ENCODE measurements around the gene TMEM80. TPM values are rescaled to one million over a fixed set of nuclear protein-coding genes. Genes with fewer than 3 reads are reported as not detected.

TMEM80 gene
- total RNA-seq, 1 experiment from 2014 or later, result 10.8 TPM

DNA sequence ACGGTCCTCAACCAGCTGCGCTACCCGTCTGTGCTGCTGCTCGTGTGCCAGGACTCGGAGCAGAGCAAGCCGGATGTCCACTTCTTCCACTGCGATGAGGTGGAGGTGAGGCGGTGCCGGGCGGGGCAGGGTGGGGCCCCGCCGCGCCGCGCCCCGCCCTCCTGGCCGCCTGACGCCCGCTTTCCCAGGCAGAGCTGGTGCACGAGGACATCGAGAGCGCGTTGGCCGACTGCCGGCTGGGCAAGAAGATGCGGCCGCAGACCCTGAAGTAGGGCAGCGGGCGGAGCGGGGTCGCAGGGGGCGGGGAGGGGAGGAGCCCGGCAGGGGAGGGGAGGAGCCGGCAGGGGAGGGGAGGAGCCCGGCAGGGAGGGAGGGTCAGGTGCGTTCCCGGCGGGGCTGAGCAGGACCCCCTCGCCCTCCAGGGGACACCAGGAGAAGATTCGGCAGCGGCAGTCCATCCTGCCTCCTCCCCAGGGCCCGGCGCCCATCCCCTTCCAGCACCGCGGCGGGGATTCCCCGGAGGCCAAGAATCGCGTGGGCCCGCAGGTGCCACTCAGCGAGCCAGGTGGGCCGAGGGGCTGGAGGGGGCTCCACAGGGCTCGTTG lies 25.1 kb downstream of the TMEM80 start:
- Histone ChIP-seq H2AFZ (ENCODE audit: low read length) (no peak overlapping the region), H3K27ac (ENCODE audit: low read length) (no peak overlapping the region), H3K9me2 (replicated peaks; ENCODE audit: low read length) (no peaks in the 10 kb centered on the region), H3K4me1 (ENCODE audit: insufficient read depth, low read length) (no peaks in the 10 kb centered on the region), H3K4me2 (ENCODE audit: low read length) (no peak overlapping the region), H3F3A (ENCODE audit: low read length, unreplicated experiment) (no peaks in the 10 kb centered on the region), H3K4me3 (ENCODE audit: low read length) (no peak overlapping the region), H3K9me3 (ENCODE audit: low read length) (no peaks in the 10 kb centered on the region), H3K36me3 (ENCODE audit: low read depth, low read length) (peaks cover 9% of the 10 kb centered on the region; the same call in 1 of the 2 replicates), H3K27me3 (ENCODE audit: low read length) (no peaks in the 10 kb centered on the region), H3K9ac (ENCODE audit: low read length) (no peak overlapping the region), H3K79me2 (ENCODE audit: low read length) (peaks cover 10% of the 10 kb centered on the region), H4K20me1 (ENCODE audit: low read length) (no peaks in the 10 kb centered on the region)
- ChIA-PET CTCF (no interaction called here), POLR2A (ENCODE audit: unreplicated experiment) (no interaction called here)
- peak; percentile 41 for DNase-seq
- no TSS peak for BruUV-seq (replicated peaks)
- intact Hi-C loops (cut with micrococcal nuclease), result no loop called here
- peak; percentile 45 for ATAC-seq
- TF ChIP-seq, protein P1, sequence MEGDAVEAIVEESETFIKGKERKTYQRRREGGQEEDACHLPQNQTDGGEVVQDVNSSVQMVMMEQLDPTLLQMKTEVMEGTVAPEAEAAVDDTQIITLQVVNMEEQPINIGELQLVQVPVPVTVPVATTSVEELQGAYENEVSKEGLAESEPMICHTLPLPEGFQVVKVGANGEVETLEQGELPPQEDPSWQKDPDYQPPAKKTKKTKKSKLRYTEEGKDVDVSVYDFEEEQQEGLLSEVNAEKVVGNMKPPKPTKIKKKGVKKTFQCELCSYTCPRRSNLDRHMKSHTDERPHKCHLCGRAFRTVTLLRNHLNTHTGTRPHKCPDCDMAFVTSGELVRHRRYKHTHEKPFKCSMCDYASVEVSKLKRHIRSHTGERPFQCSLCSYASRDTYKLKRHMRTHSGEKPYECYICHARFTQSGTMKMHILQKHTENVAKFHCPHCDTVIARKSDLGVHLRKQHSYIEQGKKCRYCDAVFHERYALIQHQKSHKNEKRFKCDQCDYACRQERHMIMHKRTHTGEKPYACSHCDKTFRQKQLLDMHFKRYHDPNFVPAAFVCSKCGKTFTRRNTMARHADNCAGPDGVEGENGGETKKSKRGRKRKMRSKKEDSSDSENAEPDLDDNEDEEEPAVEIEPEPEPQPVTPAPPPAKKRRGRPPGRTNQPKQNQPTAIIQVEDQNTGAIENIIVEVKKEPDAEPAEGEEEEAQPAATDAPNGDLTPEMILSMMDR (conservative IDR thresholded peaks at IDR 0.05; ENCODE audit: low read depth, low read length), result no peak
- TF ChIP-seq EZH2 (IDR thresholded peaks at IDR 0.05; ENCODE audit: low read length, unreplicated experiment), result no peak
- TF ChIP-seq EZH2phosphoT487 (IDR thresholded peaks at IDR 0.05; ENCODE audit: borderline replicate concordance, low read length), result no peak

DNA sequence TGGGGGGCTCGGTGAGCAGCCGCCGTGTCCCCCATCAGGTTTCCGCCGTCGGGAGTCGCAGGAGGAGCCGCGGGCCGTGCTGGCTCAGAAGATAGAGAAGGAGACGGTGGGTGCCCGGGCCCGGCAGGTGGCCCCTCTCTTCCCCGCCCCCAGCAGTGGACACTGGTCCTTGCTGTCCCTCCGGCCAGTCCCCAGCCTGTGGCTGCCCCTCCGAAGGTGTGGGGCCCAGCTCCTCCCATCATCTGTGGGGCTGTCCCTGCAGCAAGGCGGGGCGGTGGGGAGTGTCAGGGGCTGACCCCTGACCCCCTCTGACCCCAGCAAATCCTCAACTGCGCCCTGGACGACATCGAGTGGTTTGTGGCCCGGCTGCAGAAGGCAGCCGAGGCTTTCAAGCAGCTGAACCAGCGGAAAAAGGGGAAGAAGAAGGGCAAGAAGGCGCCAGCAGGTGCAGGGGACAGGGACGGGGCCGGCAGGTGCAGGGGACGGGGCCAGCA lies 25.7 kb downstream of the TMEM80 start:
- H3F3A ChIP-seq (ENCODE audit: low read length, unreplicated experiment), result no peaks in the 10 kb centered on the region
- no peaks in the 10 kb centered on the region for H3K9me2 ChIP-seq (replicated peaks; ENCODE audit: low read length)
- ChIA-PET POLR2A (ENCODE audit: unreplicated experiment) (no interaction called here), CTCF (no interaction called here)
- H3K4me2 ChIP-seq (ENCODE audit: low read length), result no peak overlapping the region
- no peaks in the 10 kb centered on the region for H4K20me1 ChIP-seq (ENCODE audit: low read length)
- H3K9ac ChIP-seq (ENCODE audit: low read length), result no peak overlapping the region
- no peak for DNase-seq
- peaks cover 9% of the 10 kb centered on the region; the same call in 1 of the 2 replicates for H3K36me3 ChIP-seq (ENCODE audit: low read depth, low read length)
- no peak overlapping the region for H2AFZ ChIP-seq (ENCODE audit: low read length)
- H3K4me3 ChIP-seq (ENCODE audit: low read length), result no peak overlapping the region
- intact Hi-C loops (cut with micrococcal nuclease), result no loop called here
- no peaks in the 10 kb centered on the region for H3K9me3 ChIP-seq (ENCODE audit: low read length)
- no peak overlapping the region for H3K27ac ChIP-seq (ENCODE audit: low read length)
- H3K4me1 ChIP-seq (ENCODE audit: insufficient read depth, low read length), result no peaks in the 10 kb centered on the region
- no peak for ATAC-seq
- H3K79me2 ChIP-seq (ENCODE audit: low read length), result peaks cover 9% of the 10 kb centered on the region
- no peaks in the 10 kb centered on the region for H3K27me3 ChIP-seq (ENCODE audit: low read length)
- BruUV-seq (replicated peaks), result TSS peak; percentile 35
- TF ChIP-seq EZH2phosphoT487 (IDR thresholded peaks at IDR 0.05; ENCODE audit: borderline replicate concordance, low read length) (no peak), EZH2 (IDR thresholded peaks at IDR 0.05; ENCODE audit: low read length, unreplicated experiment) (no peak)
- TF ChIP-seq, protein P1 (conservative IDR thresholded peaks at IDR 0.05; ENCODE audit: low read depth, low read length), result no peak

DNA sequence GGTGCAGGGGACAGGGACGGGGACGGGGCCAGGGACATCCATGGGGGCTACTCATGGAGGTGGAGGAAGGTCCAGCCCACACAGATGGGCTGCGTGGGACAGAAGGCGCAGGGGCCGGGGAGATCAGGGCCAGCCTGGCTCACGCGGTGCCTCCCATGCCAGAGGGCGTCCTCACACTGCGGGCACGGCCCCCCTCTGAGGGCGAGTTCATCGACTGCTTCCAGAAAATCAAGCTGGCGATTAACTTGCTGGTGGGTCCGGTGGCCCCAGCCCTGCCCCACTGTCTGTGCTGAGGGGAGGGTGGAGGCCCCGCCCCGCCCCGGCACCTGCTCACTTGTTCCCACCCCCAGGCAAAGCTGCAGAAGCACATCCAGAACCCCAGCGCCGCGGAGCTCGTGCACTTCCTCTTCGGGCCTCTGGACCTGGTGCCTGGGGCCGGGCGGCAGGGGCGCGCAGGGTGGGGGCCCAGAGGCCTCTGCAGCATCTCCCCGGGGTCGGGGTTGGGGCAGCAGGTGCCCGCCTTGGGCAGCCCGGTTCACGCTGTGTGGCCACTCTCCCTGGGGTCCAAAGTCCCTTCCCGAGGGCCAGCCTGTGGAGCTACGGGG lies 26.2 kb downstream of the TMEM80 start:
- no TSS peak for BruUV-seq (replicated peaks)
- Histone ChIP-seq H4K20me1 (ENCODE audit: low read length) (no peaks in the 10 kb centered on the region), H3K27me3 (ENCODE audit: low read length) (no peaks in the 10 kb centered on the region), H3F3A (ENCODE audit: low read length, unreplicated experiment) (peaks cover 1% of the 10 kb centered on the region), H3K9me3 (ENCODE audit: low read length) (no peaks in the 10 kb centered on the region), H3K36me3 (ENCODE audit: low read depth, low read length) (peaks cover 9% of the 10 kb centered on the region; the same call in 1 of the 2 replicates), H3K9me2 (replicated peaks; ENCODE audit: low read length) (no peaks in the 10 kb centered on the region), H3K4me1 (ENCODE audit: insufficient read depth, low read length) (peaks cover 2% of the 10 kb centered on the region; the same call in 1 of the 2 replicates), H3K79me2 (ENCODE audit: low read length) (0 out of 2 replicates have a peak, but pooled peaks cover 4% of the 10 kb centered on the region), H2AFZ (ENCODE audit: low read length) (no peak overlapping the region), H3K4me2 (ENCODE audit: low read length) (no peak overlapping the region), H3K9ac (ENCODE audit: low read length) (no peak overlapping the region), H3K4me3 (ENCODE audit: low read length) (no peak overlapping the region), H3K27ac (ENCODE audit: low read length) (no peak overlapping the region)
- ATAC-seq (no peak), DNase-seq (no peak)
- TF ChIP-seq EZH2 (IDR thresholded peaks at IDR 0.05; ENCODE audit: low read length, unreplicated experiment) (no peak), EZH2phosphoT487 (IDR thresholded peaks at IDR 0.05; ENCODE audit: borderline replicate concordance, low read length) (no peak)
- TF ChIP-seq, protein P1 (conservative IDR thresholded peaks at IDR 0.05; ENCODE audit: low read depth, low read length), result no peak
- intact Hi-C loops (cut with micrococcal nuclease), result no loop called here
- ChIA-PET CTCF (interaction anchor here (0.5 kb wide), 1 partner anchor 24 kb away, joined by 6 read pairs; no protein-coding TSS in a partner anchor), POLR2A (ENCODE audit: unreplicated experiment) (no interaction called here)

All from PC-3 (cell line).